Kidney (tissue), 14 donors: ENCODE data around the gene TENT5C. TPM values are rescaled to one million over a fixed set of nuclear protein-coding genes. Genes with fewer than 3 reads are reported as not detected.

Source experiments
- DNase-seq, 5 donors: peaks; one replicate each; pipeline ENCODE4 v3.0.0-alpha.2; 2013 to 2020
- FAIRE-seq: peaks from 2 replicates; lab custom pipeline; 2012; peaks lifted over from hg19 to GRCh38; lab: Jason Lieb, UNC
- H3K27ac ChIP-seq, 2 donors: one replicate each; pipeline ENCODE4 v1.7.0; 2013; ENCODE audit warnings: low read depth in 2 of 2, low read length in 2 of 2, inconsistent platforms in 1 of 2
- H3K27me3 ChIP-seq: one replicate; pipeline ENCODE4 v1.7.1; 2013; ENCODE audit warnings: low read length, inconsistent platforms; ENCODE audit not compliant: control insufficient read depth, insufficient read depth
- H3K36me3 ChIP-seq, 3 donors: one replicate each; pipeline versions ENCODE4 v1.7.0 to v1.7.1; 2013; ENCODE audit warnings: low read length in 3 of 3, control low read depth in 1 of 3, inconsistent platforms in 1 of 3; ENCODE audit not compliant: insufficient read depth in 3 of 3, control insufficient read depth in 2 of 3
- H3K4me1 ChIP-seq, 3 donors: one replicate each; pipeline versions ENCODE4 v1.7.0 to v1.7.1; 2013; ENCODE audit warnings: low read length in 3 of 3, inconsistent platforms in 1 of 3, low read depth in 1 of 3; ENCODE audit not compliant: control insufficient read depth in 2 of 3, insufficient read depth in 2 of 3
- H3K4me3 ChIP-seq, 3 donors: one replicate each; pipeline versions ENCODE4 v1.7.0 to v1.8.1; 2013; ENCODE audit warnings: low read length in 3 of 3, control low read depth in 1 of 3, inconsistent platforms in 1 of 3
- H3K9ac ChIP-seq, 3 donors: one replicate each; pipeline versions ENCODE4 v1.7.0 to v1.7.1; 2013; ENCODE audit warnings: low read length in 3 of 3, control low read depth in 1 of 3, inconsistent platforms in 1 of 3
- H3K9me3 ChIP-seq, 3 donors: one replicate each; pipeline versions ENCODE4 v1.7.0 to v1.7.1; 2013; ENCODE audit warnings: low read length in 3 of 3, control low read depth in 1 of 3, inconsistent platforms in 1 of 3; ENCODE audit not compliant: control insufficient read depth in 2 of 3, insufficient read depth in 1 of 3
- CTCF ChIP-seq: IDR thresholded peaks from 3 replicates; pipeline ENCODE4 v1.5.1; 2012; ENCODE audit warnings: mild to moderate bottlenecking, moderate library complexity, borderline replicate concordance; ENCODE audit not compliant: insufficient read depth; ENCODE audit errors: extremely low read depth
- intact Hi-C: fragments of 100-400 bp; cut with DNase I; formaldehyde crosslinking; loops from one replicate; pipeline ENCODE4 v1.11.1; 2022
- polyA plus RNA-seq: library from polyadenylated mRNA; stranded (reverse); fragments of 350-450 nt; fragmentation: Illumina TruSeq; extraction: RNeasy Lipid Tissue Mini Kit (QIAGEN cat#74804); gene quantifications from one replicate; pipeline ENCODE4 v1.2.3, GENCODE V29; 2014; ENCODE audit warnings: low read depth, low replicate concordance; ENCODE audit not compliant: insufficient read depth
- total RNA-seq: library from RNA; stranded (reverse); fragmentation: NEBNext Ultra II Directional; extraction: Animal tissue kit (Norgen Biotek cat#: 25700); gene quantifications from one replicate; pipeline ENCODE4 v1.2.1, GENCODE V29; 2021
- donor health status: control.
- donor health status: control.
- donor health status: control.
- donor health status: control.
- donor health status: control.
- donor health status: DM: yes; HTN: yes; CAD: no.
- donor health status: Normal renal cell carcinoma (clear cell type).

TENT5C gene
- total and polyA plus RNA-seq, 2 donors from 2014 or later: 6.1 to 22.2 TPM

GRCh38 chr1:117600325-117600943 lies 5.4 kb upstream of the TENT5C start:
- DNase-seq: no peak
- no peak for TF ChIP-seq CTCF
- FAIRE-seq: no peak
- H3K9me3 ChIP-seq: no peaks in the 10 kb centered on the region
- H3K9ac ChIP-seq: no peak overlapping the region
- intact Hi-C loops: no loop called here
- H3K27me3 ChIP-seq: no peaks in the 10 kb centered on the region
- H3K36me3 ChIP-seq: no peaks in the 10 kb centered on the region
- no peak overlapping the region for H3K4me3 ChIP-seq
- H3K27ac ChIP-seq: no peak overlapping the region
- H3K4me1 ChIP-seq: peaks cover 0 to 6% (median 5%) of the 10 kb centered on the region in 3 donors

GRCh38 chr1:117600966-117601365 lies 4.9 kb upstream of the TENT5C start:
- no peak overlapping the region for H3K9ac ChIP-seq
- TF ChIP-seq CTCF: no peak
- H3K27ac ChIP-seq: no peak overlapping the region
- no peak for FAIRE-seq
- peaks cover 0 to 6% (median 5%) of the 10 kb centered on the region in 3 donors for H3K4me1 ChIP-seq
- H3K9me3 ChIP-seq: no peaks in the 10 kb centered on the region
- no peak overlapping the region for H3K4me3 ChIP-seq
- intact Hi-C loops: no loop called here
- DNase-seq: no peak
- no peaks in the 10 kb centered on the region for H3K27me3 ChIP-seq
- no peaks in the 10 kb centered on the region for H3K36me3 ChIP-seq

GRCh38 chr1:117602862-117603261 lies 3.0 kb upstream of the TENT5C start:
- Histone ChIP-seq H3K4me3 (no peak overlapping the region), H3K9me3 (no peaks in the 10 kb centered on the region), H3K27me3 (no peaks in the 10 kb centered on the region), H3K4me1 (peaks cover 0 to 8% (median 5%) of the 10 kb centered on the region in 3 donors), H3K9ac (no peak overlapping the region), H3K27ac (no peak overlapping the region), H3K36me3 (no peaks in the 10 kb centered on the region)
- FAIRE-seq (no peak), DNase-seq (no peak)
- no peak for TF ChIP-seq CTCF
- intact Hi-C loops: no loop called here
